GM10248 (cell line): Measurements from ENCODE around the gene WNT16.

Experiments
- CTCF ChIA-PET: fragments of 300-600 bp; sonication (Branson Sonifier 250); formaldehyde crosslinking; extraction: SDS; loops from one replicate; lab custom pipeline; 2021; ENCODE audit warnings: antibody characterized with exemption; lab: Yijun Ruan, JAX
- POLR2A ChIA-PET: fragments of 350-650 bp; sonication (Branson Sonifier 250); formaldehyde crosslinking; extraction: SDS; loops from one replicate; lab custom pipeline; 2020; ENCODE audit warnings: antibody characterized with exemption; lab: Yijun Ruan, JAX
- DNase-seq: peaks from one replicate; pipeline ENCODE4 v3.0.0; 2012; ENCODE audit errors: extremely low spot score
- TF ChIP-seq, protein P1 (sequence below): IDR thresholded peaks from 2 replicates; pipeline ENCODE4 v1.5.1; 2012; ENCODE audit warnings: mild to moderate bottlenecking, low read depth; ENCODE audit errors: extremely low read depth, missing control alignments, control extremely low read depth

The WNT16 gene

DNA sequence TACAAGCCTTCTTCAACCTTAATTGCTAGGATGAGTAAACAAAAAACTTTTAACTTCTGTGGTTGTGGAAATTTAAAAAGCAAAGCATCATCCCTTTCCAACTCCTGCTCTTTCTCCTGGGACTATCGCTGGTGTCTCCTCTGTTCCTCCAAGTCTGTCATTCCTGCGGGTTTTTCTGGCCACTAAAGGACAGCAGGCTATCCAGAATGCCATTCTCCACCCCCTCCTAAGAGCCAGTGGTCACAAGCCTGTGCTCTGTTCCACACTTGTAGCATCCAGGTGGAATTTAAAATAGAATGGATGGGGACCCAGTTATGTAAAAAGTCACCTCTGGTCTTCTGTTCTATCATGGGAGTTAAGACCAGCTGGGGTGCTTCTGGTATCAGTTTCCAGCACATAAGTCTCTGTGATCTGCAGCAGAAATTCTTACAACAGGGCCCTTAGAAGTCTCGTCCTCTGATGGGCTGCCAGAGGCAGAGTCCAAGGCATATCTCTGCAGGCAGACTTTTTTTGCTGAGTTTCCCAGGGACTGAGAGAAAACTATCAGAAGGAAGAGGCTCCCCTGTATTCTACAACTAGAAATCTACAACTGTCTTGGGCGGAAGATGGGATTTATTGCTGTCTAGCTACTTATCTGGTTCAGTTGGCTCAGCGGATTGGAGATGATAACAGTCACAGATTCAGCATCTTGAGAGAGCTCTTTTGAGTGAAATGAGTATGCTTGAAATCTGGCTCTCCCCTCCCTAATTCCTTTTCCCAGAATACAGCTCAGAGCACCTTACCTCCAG is 5.1 kb upstream of the WNT16 start:
- ChIA-PET POLR2A (no interaction called here), CTCF (interaction anchor here (0.9 to 1.2 kb wide), 3 partner anchors 29 to 72 kb away, joined by 3 read pairs; partner anchors contain the start of gene FAM3C)

DNA sequence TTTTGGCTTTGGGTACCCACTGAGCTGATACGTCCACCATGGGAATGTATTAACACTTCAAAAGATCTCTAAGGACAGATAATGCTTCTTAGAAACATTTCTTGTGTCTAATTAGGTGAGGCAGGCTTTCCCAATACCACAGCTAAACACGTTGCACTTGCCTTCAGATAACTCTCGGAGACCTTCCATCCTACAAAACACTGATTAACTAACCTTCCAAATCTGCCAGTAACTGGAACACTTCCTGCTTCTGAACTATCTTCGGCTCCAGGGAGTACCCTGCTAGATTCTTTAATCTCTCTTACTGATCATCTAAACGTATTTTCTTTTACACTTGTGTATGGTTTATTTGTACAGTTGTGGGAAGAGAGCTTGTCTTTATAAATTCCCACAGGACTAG is 1.1 kb upstream of the WNT16 start:
- DNase-seq = no peak
- ChIA-PET CTCF (interaction anchor here (0.9 kb wide), 1 partner anchor 17 kb away, joined by 3 read pairs; no protein-coding TSS in a partner anchor), POLR2A (no interaction called here)
- TF ChIP-seq, protein P1, sequence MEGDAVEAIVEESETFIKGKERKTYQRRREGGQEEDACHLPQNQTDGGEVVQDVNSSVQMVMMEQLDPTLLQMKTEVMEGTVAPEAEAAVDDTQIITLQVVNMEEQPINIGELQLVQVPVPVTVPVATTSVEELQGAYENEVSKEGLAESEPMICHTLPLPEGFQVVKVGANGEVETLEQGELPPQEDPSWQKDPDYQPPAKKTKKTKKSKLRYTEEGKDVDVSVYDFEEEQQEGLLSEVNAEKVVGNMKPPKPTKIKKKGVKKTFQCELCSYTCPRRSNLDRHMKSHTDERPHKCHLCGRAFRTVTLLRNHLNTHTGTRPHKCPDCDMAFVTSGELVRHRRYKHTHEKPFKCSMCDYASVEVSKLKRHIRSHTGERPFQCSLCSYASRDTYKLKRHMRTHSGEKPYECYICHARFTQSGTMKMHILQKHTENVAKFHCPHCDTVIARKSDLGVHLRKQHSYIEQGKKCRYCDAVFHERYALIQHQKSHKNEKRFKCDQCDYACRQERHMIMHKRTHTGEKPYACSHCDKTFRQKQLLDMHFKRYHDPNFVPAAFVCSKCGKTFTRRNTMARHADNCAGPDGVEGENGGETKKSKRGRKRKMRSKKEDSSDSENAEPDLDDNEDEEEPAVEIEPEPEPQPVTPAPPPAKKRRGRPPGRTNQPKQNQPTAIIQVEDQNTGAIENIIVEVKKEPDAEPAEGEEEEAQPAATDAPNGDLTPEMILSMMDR = no peak

More for the DNA sequence above, 5.1 kb upstream of the WNT16 start:
- TF ChIP-seq, protein P1 = no peak
- DNase-seq = no peak

DNA sequence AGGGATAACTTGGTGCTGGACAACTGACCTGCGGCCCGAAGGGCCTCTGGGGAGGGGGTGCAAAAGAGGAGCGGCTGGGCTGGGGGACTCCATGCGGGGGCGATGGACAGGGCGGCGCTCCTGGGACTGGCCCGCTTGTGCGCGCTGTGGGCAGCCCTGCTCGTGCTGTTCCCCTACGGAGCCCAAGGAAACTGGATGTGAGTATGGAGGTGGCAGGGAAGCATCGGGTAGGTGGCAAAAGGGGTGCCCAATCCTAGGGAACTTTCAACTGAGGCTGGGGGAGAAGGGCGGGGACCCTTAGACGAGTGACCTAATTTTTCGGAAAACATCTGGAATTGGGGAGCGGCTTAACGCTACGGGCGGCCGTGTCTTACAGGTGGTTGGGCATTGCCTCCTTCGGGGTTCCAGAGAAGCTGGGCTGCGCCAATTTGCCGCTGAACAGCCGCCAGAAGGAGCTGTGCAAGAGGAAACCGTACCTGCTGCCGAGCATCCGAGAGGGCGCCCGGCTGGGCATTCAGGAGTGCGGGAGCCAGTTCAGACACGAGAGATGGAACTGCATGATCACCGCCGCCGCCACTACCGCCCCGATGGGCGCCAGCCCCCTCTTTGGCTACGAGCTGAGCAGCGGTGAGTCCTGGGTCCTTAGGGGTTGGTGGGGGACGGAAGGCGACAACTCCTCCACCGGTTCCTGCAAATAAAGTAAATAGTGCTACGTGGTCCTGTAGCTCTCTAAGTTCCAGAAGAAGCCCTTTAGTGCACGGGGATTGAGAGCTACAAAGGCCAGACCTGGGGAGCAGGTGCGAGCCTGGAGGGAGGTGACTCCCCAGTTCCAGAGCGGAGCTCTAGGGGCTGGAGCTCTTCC is 622 bp downstream of the WNT16 start:
- TF ChIP-seq, protein P1 = peak; percentile 30
- ChIA-PET POLR2A (no interaction called here), CTCF (interaction anchor here (0.9 to 1.4 kb wide), 6 partner anchors 11 to 665 kb away, joined by 3 to 4 read pairs (median 3); partner anchors contain the start of gene FAM3C)
- DNase-seq = peak; percentile 50

DNA sequence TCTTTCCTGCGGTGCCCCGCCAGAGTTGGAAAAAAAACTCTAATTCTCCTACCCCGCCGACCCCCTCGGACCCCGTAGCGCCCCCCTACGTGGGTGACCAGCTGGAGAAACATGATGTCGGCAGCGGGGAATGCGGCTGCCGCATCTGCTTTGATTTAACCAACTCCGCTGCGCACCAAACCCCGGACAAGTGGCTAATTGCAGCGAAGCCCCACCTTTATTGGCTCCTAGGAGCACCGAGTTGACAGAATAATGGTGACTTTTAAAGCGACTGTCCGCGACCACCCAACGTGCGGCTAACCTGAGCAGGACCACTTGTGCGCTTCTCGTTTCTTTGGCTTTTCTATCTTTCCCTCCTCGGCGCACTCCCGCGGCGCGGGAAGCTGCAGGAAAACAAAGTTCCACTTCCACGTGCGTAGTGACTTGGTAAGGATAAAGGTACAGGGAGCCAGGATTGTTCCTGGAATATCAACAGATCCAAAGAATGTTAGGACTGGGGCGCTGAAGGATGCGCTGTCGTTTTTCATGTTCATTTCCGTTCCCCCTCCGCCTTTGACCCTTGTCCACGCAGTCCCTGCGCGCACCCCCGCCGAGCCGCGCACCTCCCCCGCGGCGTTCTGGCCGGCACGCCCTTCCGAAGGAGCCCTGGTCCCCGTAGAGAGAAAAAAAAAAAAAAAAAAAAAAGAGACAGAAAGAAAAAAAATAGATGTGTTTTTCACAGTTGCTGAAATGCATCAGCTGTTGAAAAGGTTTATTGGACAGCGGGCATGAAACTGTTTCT is 1.4 kb downstream of the WNT16 start:
- ChIA-PET POLR2A (no interaction called here), CTCF (interaction anchor here (0.8 to 1.4 kb wide), 6 partner anchors 10 to 66 kb away, joined by 3 to 4 read pairs (median 3); partner anchors contain the start of gene FAM3C)
- TF ChIP-seq, protein P1 = no peak
- DNase-seq = peak; percentile 41

DNA sequence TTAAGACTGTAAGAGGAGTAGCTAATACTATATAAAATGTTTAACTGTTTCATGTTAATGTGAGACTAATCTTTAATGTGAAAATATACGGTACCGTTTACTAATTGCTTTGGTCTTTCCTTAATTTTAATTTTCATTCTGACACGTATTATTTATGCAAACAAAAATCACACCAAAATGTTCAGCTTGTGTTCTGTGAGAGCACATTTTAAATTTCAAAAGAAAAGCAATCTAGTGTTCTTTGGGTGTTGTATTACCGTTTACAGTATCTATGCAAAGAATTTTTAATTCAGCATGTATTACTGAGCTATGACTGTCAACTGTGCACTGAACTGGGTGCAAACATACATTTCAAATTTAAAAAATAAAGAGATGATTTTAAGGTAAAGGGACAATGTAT is 2.2 kb downstream of the WNT16 start:
- TF ChIP-seq, protein P1 = no peak
- ChIA-PET POLR2A (no interaction called here), CTCF (interaction anchor here (0.8 kb wide), 1 partner anchor 35 kb away, joined by 3 read pairs; no protein-coding TSS in a partner anchor)
- DNase-seq = no peak
